DOHH2 (cell line): ENCODE measurements around the gene CTNNBL1.

Source experiments
- EZH2phosphoT487 ChIP-seq: fragments of 200-600 bp; sonication (generic); IDR thresholded peaks from 2 replicates; pipeline ENCODE4 v1.6.1; 2017; ENCODE audit warnings: borderline replicate concordance, mild to moderate bottlenecking, antibody characterized with exemption, low read length, moderate library complexity, mixed read lengths
- TF ChIP-seq, protein P1 (sequence below): fragments of 200-600 bp; sonication (generic); IDR thresholded peaks from one replicate; pipeline ENCODE4 v1.5.1; 2014; ENCODE audit warnings: antibody characterized with exemption, mild to moderate bottlenecking, low read depth, low read length; ENCODE audit not compliant: poor library complexity, severe bottlenecking

DNA sequence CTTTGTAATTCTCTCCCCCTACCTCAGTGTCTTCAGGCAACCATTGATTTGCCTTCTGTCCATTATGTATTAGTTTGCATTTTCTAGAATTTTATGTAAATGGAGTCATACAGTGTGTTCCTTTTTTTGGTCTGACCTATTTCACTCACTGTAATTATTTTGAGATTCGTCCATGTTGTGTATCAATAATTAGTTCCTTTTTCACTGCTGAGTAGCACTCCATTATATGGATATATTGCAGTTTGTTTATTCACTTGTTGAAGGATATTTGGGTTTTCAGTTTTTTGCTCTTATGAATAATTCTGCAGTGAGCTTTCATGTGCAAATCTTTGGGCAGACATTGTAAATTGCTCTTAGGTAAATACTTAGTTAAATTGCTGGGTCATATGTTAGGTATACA, 97.1 kb downstream of the CTNNBL1 start:
- TF ChIP-seq, protein P1, sequence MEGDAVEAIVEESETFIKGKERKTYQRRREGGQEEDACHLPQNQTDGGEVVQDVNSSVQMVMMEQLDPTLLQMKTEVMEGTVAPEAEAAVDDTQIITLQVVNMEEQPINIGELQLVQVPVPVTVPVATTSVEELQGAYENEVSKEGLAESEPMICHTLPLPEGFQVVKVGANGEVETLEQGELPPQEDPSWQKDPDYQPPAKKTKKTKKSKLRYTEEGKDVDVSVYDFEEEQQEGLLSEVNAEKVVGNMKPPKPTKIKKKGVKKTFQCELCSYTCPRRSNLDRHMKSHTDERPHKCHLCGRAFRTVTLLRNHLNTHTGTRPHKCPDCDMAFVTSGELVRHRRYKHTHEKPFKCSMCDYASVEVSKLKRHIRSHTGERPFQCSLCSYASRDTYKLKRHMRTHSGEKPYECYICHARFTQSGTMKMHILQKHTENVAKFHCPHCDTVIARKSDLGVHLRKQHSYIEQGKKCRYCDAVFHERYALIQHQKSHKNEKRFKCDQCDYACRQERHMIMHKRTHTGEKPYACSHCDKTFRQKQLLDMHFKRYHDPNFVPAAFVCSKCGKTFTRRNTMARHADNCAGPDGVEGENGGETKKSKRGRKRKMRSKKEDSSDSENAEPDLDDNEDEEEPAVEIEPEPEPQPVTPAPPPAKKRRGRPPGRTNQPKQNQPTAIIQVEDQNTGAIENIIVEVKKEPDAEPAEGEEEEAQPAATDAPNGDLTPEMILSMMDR: no peak
- no peak for TF ChIP-seq EZH2phosphoT487
